ENCODE data around the gene VASN.
"Not testable (repeated sequence)": the region's sequence is repeated elsewhere in the genome, so short reads cannot be mapped to it uniquely, and the experiment has no call there.

The VASN gene

GRCh38 chr16:4337540-4338088, 34.0 kb upstream of the VASN start:
- DNase-seq: no peak

GRCh38 chr16:4338125-4338582, 33.5 kb upstream of the VASN start:
- DNase-seq: no peak

- DNase-seq: no peak
Observed at GRCh38 chr16:4338712-4339299, 32.8 kb upstream of the VASN start.

GRCh38 chr16:4339455-4339854, 32.2 kb upstream of the VASN start:
- no peak for DNase-seq

- no peak for DNase-seq
Observed at GRCh38 chr16:4339909-4340308, 31.7 kb upstream of the VASN start.

- no peak for DNase-seq
Observed at GRCh38 chr16:4340443-4340842, 31.2 kb upstream of the VASN start.

- DNase-seq: no peak
Observed at GRCh38 chr16:4341250-4341649, 30.4 kb upstream of the VASN start.

- no peak for DNase-seq
Observed at GRCh38 chr16:4342866-4343744, 28.5 kb upstream of the VASN start.

GRCh38 chr16:4344300-4344982, 27.2 kb upstream of the VASN start:
- DNase-seq: not testable (repeated sequence)

- no peak for DNase-seq
Observed at GRCh38 chr16:4344983-4345835, 26.4 kb upstream of the VASN start.

- DNase-seq: no peak
Observed at GRCh38 chr16:4345836-4346781, 25.5 kb upstream of the VASN start.

GRCh38 chr16:4347010-4347409, 24.6 kb upstream of the VASN start:
- DNase-seq: no peak

GRCh38 chr16:4347765-4348509, 23.7 kb upstream of the VASN start:
- DNase-seq: no peak

- no peak for DNase-seq
Observed at GRCh38 chr16:4349332-4349731, 22.3 kb upstream of the VASN start.

- DNase-seq: no peak
Observed at GRCh38 chr16:4350365-4350786, 21.3 kb upstream of the VASN start.

- peak; percentile 97 for DNase-seq
Observed at GRCh38 chr16:4350787-4351659, 20.6 kb upstream of the VASN start, which contains the start of gene PAM16. Gene PAM16 (minus strand): TSS chr16:4351321. CDS start chr16:4351234, 87 bp downstream.

GRCh38 chr16:4351880-4352279, 19.8 kb upstream of the VASN start:
- DNase-seq: no peak

GRCh38 chr16:4352843-4353242, 18.8 kb upstream of the VASN start:
- no peak for DNase-seq

- no peak for DNase-seq
Observed at GRCh38 chr16:4353675-4354074, 18.0 kb upstream of the VASN start.
